AG10803 (cell line): ENCODE measurements around the gene DIP2C.
"Not testable (repeated sequence)": the region's sequence is repeated elsewhere in the genome, so short reads cannot be mapped to it uniquely, and the experiment has no call there.

ENCODE experiments used
- DNase-seq: peaks from one replicate; pipeline ENCODE4 v3.0.0; 2010; ENCODE audit warnings: low read depth
- H3K4me3 ChIP-seq: 2 replicates; pipeline ENCODE4 v1.5.1; 2011; ENCODE audit warnings: mild to moderate bottlenecking, low read length, control low read depth
- CTCF ChIP-seq: conservative IDR thresholded peaks from 2 replicates; pipeline ENCODE4 v1.5.1; 2011; ENCODE audit warnings: mild to moderate bottlenecking, low read length, control low read depth, inconsistent platforms

The DIP2C gene

GRCh38 chr10:481628-482027, 207.8 kb downstream of the DIP2C start:
- no peak for TF ChIP-seq CTCF
- H3K4me3 ChIP-seq, result no peak overlapping the region
- no peak for DNase-seq

GRCh38 chr10:480928-481552, 208.4 kb downstream of the DIP2C start:
- no peak overlapping the region for H3K4me3 ChIP-seq
- peak; percentile 9 for DNase-seq
- TF ChIP-seq CTCF, result no peak

GRCh38 chr10:480498-480927, 209.0 kb downstream of the DIP2C start:
- DNase-seq, result no peak
- H3K4me3 ChIP-seq, result no peak overlapping the region
- no peak for TF ChIP-seq CTCF

GRCh38 chr10:479706-480497, 209.6 kb downstream of the DIP2C start:
- not testable (repeated sequence) for DNase-seq, H3K4me3 ChIP-seq

GRCh38 chr10:478471-479245, 210.8 kb downstream of the DIP2C start:
- TF ChIP-seq CTCF, result no peak
- H3K4me3 ChIP-seq, result no peak overlapping the region
- DNase-seq, result no peak

- no peak for DNase-seq
- no peak for TF ChIP-seq CTCF
- H3K4me3 ChIP-seq, result no peak overlapping the region
These were observed 211.8 kb downstream of the DIP2C start for GRCh38 chr10:477620-478019.

GRCh38 chr10:476455-476780, 213.1 kb downstream of the DIP2C start:
- DNase-seq, result no peak
- no peak overlapping the region for H3K4me3 ChIP-seq
- TF ChIP-seq CTCF, result no peak
